AG04450 (cell line): ENCODE results near the gene SEMA3C. TPM values are rescaled to one million over a fixed set of nuclear protein-coding genes. Genes with fewer than 3 reads are reported as not detected.

Experiments
- CTCF ChIA-PET: fragments of 300-600, 350-600 bp; formaldehyde crosslinking; extraction: SDS; loops from one replicate; lab custom pipeline; 2022; ENCODE audit warnings: antibody characterized with exemption, inconsistent platforms; lab: Charles Lee
- POLR2A ChIA-PET: fragments of 350-600 bp; formaldehyde crosslinking; extraction: SDS; loops from one replicate; lab custom pipeline; 2021; ENCODE audit warnings: antibody characterized with exemption, inconsistent platforms; lab: Yijun Ruan, JAX
- DNase-seq: peaks from one replicate; pipeline ENCODE4 v3.0.0-alpha.2; 2011; ENCODE audit warnings: low read depth, low spot score
- H3K27ac ChIP-seq: one replicate; pipeline ENCODE4 v1.5.1; 2012; ENCODE audit warnings: low read depth, low read length, control low read depth
- H3K27me3 ChIP-seq: one replicate; pipeline ENCODE4 v1.6.0; 2012; ENCODE audit warnings: low read length; ENCODE audit not compliant: control insufficient read depth, insufficient read depth
- H3K4me3 ChIP-seq: 2 replicates; pipeline ENCODE4 v1.5.1; 2011; ENCODE audit warnings: mild to moderate bottlenecking, low read depth, low read length, control low read depth
- H3K9me3 ChIP-seq: 2 replicates; pipeline ENCODE4 v1.5.1; 2012; ENCODE audit warnings: low read length; ENCODE audit not compliant: control insufficient read depth, insufficient read depth
- polyA plus RNA-seq: library from polyadenylated mRNA; depleted of rRNA; stranded (reverse); fragments of >200 nt; gene quantifications from 2 replicates; pipeline ENCODE4 v1.2.3, GENCODE V29; 2011
- TF ChIP-seq, protein P1 (sequence below): IDR thresholded peaks from 2 replicates; pipeline ENCODE4 v1.5.1; 2011; ENCODE audit warnings: low read depth, low read length, control low read depth, inconsistent platforms

SEMA3C gene
- polyA plus RNA-seq, 1 experiment: 39.9 TPM

DNA sequence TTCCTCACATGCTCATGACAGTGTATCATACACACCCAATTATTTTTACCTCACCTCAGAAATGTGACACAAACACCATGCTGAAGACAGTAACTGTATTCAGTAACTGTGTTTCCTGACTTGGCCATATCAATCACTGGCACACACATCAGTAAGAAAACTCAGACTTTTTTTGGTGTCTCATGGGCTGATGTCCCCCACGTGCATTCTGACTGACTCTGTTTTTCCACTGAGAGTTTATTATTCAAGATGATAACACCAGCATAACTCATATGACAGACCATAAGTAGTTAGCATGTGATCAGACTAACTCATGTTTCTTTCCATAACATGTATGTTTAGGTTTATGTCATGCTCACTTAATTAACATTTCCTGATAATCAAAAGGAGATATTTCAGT is 155.6 kb downstream of the SEMA3C start:
- Histone ChIP-seq H3K27ac (no peak overlapping the region), H3K27me3 (no peaks in the 10 kb centered on the region), H3K9me3 (no peaks in the 10 kb centered on the region), H3K4me3 (no peak overlapping the region)
- no peak for DNase-seq
- POLR2A ChIA-PET: no interaction called here
- CTCF ChIA-PET: interaction anchor here (1.0 kb wide), 1 partner anchor 154 kb away, joined by 3 read pairs; no protein-coding TSS in a partner anchor
- TF ChIP-seq, protein P1, sequence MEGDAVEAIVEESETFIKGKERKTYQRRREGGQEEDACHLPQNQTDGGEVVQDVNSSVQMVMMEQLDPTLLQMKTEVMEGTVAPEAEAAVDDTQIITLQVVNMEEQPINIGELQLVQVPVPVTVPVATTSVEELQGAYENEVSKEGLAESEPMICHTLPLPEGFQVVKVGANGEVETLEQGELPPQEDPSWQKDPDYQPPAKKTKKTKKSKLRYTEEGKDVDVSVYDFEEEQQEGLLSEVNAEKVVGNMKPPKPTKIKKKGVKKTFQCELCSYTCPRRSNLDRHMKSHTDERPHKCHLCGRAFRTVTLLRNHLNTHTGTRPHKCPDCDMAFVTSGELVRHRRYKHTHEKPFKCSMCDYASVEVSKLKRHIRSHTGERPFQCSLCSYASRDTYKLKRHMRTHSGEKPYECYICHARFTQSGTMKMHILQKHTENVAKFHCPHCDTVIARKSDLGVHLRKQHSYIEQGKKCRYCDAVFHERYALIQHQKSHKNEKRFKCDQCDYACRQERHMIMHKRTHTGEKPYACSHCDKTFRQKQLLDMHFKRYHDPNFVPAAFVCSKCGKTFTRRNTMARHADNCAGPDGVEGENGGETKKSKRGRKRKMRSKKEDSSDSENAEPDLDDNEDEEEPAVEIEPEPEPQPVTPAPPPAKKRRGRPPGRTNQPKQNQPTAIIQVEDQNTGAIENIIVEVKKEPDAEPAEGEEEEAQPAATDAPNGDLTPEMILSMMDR: no peak

DNA sequence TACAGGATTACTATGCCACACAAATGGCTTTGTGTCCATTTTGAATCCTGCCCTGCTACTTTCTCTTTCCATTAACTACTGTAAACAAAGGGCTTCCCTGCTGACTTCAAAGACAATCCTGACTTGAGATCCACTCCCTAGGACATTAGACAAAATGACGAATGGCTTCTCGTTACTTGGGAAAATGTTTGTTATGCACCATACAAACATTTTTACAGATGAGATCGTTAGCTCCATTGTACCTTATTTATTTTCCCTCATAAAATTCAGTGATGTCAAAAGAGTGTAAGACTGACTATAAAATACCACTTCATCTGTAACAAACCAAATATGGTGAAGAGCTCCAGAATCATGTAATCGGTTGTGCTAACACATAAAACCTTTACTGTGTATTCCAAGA is 158.6 kb downstream of the SEMA3C start:
- DNase-seq: no peak
- CTCF ChIA-PET: no interaction called here
- H3K4me3 ChIP-seq: no peak overlapping the region
- POLR2A ChIA-PET: no interaction called here
- H3K9me3 ChIP-seq: no peaks in the 10 kb centered on the region
- TF ChIP-seq, protein P1: no peak
- no peak overlapping the region for H3K27ac ChIP-seq
- H3K27me3 ChIP-seq: no peaks in the 10 kb centered on the region

DNA sequence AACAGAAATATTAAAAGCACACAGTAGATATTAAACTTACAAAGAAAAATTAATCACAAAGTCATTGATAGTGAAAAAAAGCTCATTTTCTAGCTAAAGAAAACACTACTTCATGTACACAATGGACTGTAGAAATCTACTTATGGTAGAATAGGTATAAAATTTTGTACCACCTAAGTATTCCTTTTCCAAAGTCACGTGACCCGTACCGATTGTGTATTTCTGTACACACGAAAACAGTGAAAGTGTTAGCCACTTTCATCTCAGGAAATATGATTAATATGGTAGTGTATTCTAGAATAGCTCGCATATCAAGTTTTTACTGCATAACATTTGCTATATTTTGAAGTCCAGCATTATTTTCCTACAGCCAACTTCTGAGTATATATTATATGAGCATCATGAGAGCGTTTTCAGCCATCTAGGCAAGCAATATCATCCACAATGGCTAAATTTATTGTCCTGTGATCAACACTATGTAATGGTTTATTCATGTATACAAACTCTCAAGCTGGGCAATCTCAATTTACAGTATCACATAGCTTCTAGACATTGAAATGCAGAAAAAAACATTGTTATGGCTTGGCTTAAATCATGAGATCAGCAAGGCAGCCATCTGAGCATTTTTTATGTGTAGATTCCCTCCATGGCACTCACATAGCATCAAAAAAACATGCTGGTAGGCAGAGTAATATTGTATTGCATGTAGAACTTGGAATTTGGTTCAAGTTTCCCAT is 165.7 kb downstream of the SEMA3C start:
- Histone ChIP-seq H3K27me3 (no peaks in the 10 kb centered on the region), H3K27ac (no peak overlapping the region), H3K4me3 (no peak overlapping the region), H3K9me3 (no peaks in the 10 kb centered on the region)
- POLR2A ChIA-PET: no interaction called here
- no peak for DNase-seq
- TF ChIP-seq, protein P1: no peak
- CTCF ChIA-PET: no interaction called here

DNA sequence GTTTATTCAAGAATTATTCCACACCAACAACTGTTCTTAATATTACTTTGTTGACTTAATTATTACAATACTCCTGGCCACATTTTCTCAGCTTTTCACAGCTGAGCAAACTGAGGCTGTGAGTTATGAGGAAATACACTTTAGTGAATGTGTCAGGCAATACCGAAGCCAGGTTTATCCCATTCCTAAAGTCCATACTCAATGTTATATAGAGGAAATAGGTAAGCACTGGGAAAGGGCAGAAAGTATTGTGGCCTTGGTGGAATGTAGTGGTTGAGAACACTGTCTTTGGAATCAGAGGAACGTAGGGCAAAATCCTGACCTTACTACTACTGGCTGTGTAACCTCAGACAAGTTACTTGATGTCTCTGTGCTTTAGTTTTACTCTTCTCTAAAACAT is 169.6 kb downstream of the SEMA3C start:
- no peak for DNase-seq
- POLR2A ChIA-PET: no interaction called here
- Histone ChIP-seq H3K27me3 (no peaks in the 10 kb centered on the region), H3K9me3 (no peaks in the 10 kb centered on the region), H3K27ac (no peak overlapping the region), H3K4me3 (no peak overlapping the region)
- CTCF ChIA-PET: no interaction called here
- TF ChIP-seq, protein P1: no peak

DNA sequence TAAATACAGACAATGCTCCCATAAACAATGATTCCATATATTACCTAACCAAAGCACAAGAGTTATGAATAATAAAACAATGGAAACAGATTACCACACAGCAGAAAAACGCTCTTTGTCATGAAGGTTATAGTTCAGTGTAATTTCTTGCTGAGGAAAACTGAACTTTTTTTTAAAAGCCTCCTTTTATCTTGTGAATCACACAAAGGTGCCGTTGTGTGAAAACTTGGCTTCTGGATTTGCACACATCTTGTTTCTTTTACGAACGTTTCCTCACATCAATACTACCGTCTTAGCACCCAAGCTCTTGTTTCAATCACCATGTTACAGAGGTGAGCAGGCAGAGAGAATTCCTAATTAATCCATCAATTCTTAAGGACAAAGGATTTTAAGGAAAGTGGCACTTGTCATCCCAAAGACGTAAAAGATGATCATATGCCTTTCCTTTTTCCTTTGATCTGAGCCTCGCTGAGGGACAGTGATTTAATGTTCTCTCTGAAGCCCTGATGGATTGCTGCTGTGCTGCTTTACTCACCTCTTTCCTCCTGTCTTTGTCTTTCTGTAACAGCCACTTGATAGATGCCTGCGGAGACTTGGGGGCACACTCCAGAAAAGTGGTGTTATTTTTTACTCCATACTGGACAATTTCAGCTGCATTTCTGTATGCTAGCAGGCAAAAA is 170.3 kb downstream of the SEMA3C start:
- ChIA-PET CTCF (interaction anchor here (1.4 kb wide), 1 partner anchor 9 kb away, joined by 3 read pairs; no protein-coding TSS in a partner anchor), POLR2A (no interaction called here)
- Histone ChIP-seq H3K27me3 (no peaks in the 10 kb centered on the region), H3K9me3 (no peaks in the 10 kb centered on the region), H3K27ac (no peak overlapping the region), H3K4me3 (no peak overlapping the region)
- DNase-seq: no peak
- TF ChIP-seq, protein P1: no peak
